Measurements from ENCODE around the gene EWSR1. TPM values are rescaled to one million over a fixed set of nuclear protein-coding genes. Genes with fewer than 3 reads are reported as not detected.

The EWSR1 gene
- total RNA-seq, 1 donor from 2014 or later = 347 TPM

DNA sequence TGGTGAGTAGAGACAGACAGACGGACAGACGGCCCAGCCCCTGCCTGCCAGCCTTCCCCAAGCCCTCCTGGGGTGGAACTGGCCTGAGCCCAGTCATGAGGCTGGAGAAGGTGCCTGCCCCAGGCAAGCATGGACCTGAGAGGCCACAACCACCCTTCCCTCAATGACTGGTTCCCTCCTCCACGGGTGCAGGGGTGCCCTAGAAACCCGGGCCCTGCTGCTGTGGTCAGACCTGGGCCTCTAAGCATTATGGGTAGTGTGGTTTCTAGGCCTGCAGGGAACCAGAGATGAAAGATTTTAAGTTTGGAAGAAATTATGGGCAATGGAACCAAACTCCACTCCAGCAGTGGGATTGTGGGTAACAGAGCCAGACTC is 13.8 kb upstream of the EWSR1 start:
- H3K27ac Mint-ChIP-seq = no peak overlapping the region
- no peaks in the 10 kb centered on the region for H3K9me3 Mint-ChIP-seq
- H3K4me1 Mint-ChIP-seq (ENCODE audit: unreplicated experiment) = peaks cover 4% of the 10 kb centered on the region
- H3K27me3 Mint-ChIP-seq = no peaks in the 10 kb centered on the region
- DNase-seq (ENCODE audit: extremely low spot score, unreplicated experiment) = no peak
- no peak overlapping the region for H3K4me3 Mint-ChIP-seq
- TF ChIP-seq, protein P1, sequence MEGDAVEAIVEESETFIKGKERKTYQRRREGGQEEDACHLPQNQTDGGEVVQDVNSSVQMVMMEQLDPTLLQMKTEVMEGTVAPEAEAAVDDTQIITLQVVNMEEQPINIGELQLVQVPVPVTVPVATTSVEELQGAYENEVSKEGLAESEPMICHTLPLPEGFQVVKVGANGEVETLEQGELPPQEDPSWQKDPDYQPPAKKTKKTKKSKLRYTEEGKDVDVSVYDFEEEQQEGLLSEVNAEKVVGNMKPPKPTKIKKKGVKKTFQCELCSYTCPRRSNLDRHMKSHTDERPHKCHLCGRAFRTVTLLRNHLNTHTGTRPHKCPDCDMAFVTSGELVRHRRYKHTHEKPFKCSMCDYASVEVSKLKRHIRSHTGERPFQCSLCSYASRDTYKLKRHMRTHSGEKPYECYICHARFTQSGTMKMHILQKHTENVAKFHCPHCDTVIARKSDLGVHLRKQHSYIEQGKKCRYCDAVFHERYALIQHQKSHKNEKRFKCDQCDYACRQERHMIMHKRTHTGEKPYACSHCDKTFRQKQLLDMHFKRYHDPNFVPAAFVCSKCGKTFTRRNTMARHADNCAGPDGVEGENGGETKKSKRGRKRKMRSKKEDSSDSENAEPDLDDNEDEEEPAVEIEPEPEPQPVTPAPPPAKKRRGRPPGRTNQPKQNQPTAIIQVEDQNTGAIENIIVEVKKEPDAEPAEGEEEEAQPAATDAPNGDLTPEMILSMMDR (conservative IDR thresholded peaks at IDR 0.05) = no peak
- no peaks in the 10 kb centered on the region for H3K36me3 Mint-ChIP-seq

GRCh38 chr22:29255064-29255621 is 12.9 kb upstream of the EWSR1 start:
- TF ChIP-seq, protein P1 (conservative IDR thresholded peaks at IDR 0.05) = no peak
- H3K4me1 Mint-ChIP-seq (ENCODE audit: unreplicated experiment) = peaks cover 4% of the 10 kb centered on the region
- H3K36me3 Mint-ChIP-seq = no peaks in the 10 kb centered on the region
- no peak overlapping the region for H3K27ac Mint-ChIP-seq
- no peak overlapping the region for H3K4me3 Mint-ChIP-seq
- DNase-seq (ENCODE audit: extremely low spot score, unreplicated experiment) = no peak
- no peaks in the 10 kb centered on the region for H3K9me3 Mint-ChIP-seq
- H3K27me3 Mint-ChIP-seq = no peaks in the 10 kb centered on the region

DNA sequence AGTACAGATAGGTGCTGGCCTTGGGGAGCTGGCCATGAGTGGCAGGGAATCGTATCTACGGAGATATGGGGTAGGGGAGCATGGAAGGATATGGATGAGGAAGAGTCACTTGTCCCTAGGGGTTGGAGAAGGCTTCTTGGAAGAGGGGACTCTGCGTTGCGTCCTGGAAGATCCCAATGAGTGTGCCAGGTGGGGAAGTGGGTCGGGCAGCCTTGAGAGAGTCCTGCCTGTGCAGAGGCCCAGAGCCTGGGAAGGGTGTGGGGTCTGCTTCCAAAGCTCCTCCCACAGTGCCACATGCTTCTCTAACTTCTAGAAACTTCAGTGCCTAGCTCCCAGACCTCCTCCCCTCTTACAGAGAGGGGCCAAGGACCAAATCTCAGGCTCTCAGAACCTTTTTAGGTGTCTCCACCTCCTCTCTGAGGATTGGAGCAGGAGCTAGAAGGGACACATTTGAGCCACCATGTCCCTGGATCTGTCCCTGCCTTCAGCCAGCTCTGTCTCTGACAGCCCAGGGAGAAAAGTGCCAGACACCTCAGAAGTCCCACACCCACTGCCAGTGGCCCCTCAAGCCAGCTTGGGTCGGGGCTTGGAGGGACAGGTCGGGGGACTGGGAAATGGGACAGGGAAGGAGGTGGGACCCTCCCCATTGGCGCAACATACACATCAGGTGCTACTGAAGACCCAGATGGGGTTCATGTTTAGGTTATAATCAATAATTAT is 11.3 kb upstream of the EWSR1 start:
- no peak for DNase-seq (ENCODE audit: extremely low spot score, unreplicated experiment)
- Mint-ChIP-seq H3K36me3 (no peaks in the 10 kb centered on the region), H3K4me1 (ENCODE audit: unreplicated experiment) (peaks cover 4% of the 10 kb centered on the region), H3K9me3 (no peaks in the 10 kb centered on the region), H3K27me3 (no peaks in the 10 kb centered on the region), H3K27ac (no peak overlapping the region), H3K4me3 (no peak overlapping the region)
- TF ChIP-seq, protein P1 (conservative IDR thresholded peaks at IDR 0.05) = no peak

DNA sequence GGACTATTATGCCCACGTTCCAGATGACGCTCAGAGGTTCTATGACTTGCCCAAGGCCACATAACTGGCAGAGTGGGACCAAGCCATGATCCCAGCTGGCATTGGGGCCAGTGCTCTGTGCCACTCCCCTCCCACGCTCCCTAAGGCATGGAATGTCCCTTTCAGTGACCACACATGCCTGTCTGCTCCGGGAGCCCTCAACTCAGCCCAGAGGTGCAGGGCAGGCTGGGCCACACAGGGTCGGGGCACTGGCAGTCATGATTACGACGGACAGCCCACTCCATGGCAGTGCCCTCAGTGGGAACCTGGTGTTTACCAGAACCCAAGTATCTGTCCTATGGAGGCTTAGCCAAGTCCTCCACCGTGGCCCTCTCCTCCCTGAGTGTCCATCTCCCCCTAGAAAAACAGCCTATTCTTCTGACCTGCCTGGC is 10.3 kb upstream of the EWSR1 start:
- Mint-ChIP-seq H3K27ac (peak overlapping the region; percentile 6), H3K4me3 (no peak overlapping the region)
- no peak for DNase-seq (ENCODE audit: extremely low spot score, unreplicated experiment)

DNA sequence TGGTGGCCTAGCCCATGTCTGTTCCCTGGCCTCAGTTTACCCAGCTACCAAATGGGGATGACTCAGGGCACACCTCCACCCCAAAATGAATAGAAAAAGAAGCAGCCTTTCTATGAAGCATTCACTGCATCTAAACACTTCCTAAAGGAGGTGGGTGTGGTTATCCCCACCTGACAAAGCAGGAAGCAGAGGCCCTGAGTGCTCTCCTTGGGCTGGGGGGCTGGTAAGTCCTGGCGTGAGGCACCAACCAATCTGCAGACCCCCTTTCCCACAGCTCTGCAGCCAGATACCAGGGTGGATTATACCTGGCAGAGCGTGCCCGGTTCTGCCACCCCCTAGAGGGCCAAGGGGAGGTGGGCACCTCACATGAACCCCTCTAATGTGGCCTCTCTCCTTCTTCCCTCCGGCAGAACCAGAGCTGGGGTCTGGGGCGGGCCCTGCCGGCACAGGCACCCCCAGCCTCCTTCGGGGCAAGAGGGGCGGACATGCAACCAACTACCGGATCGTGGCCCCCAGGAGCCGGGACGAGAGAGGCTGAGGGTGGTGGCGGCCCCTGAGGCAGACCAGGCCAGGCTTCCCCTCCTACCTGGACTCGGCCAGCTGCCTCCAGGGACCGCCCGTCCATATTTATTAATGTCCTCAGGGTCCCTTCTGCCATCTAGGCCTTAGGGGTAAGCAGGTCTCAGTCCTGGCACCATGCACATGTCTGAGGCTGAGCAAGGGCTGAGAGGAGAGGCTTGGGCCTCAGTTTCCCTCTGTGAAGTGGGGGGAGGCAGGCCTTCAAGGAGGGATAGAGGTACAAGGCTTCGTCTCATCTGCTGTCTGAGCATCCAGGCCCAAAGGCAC is 9.4 kb upstream of the EWSR1 start:
- Mint-ChIP-seq H3K4me3 (no peak overlapping the region), H3K36me3 (no peaks in the 10 kb centered on the region), H3K27ac (peak overlapping the region; percentile 6), H3K27me3 (no peaks in the 10 kb centered on the region), H3K4me1 (ENCODE audit: unreplicated experiment) (no peaks in the 10 kb centered on the region), H3K9me3 (no peaks in the 10 kb centered on the region)
- TF ChIP-seq, protein P1 (conservative IDR thresholded peaks at IDR 0.05) = no peak
- DNase-seq (ENCODE audit: extremely low spot score, unreplicated experiment) = no peak

More for the DNA sequence above, 10.3 kb upstream of the EWSR1 start:
- H3K4me1 Mint-ChIP-seq (ENCODE audit: unreplicated experiment) = no peaks in the 10 kb centered on the region
- H3K36me3 Mint-ChIP-seq = no peaks in the 10 kb centered on the region
- no peaks in the 10 kb centered on the region for H3K27me3 Mint-ChIP-seq
- no peaks in the 10 kb centered on the region for H3K9me3 Mint-ChIP-seq
- TF ChIP-seq, protein P1 (conservative IDR thresholded peaks at IDR 0.05) = no peak

Data from type B pancreatic cell (in vitro differentiated cells).